ENCODE results near the gene GSN. TPM values are rescaled to one million over a fixed set of nuclear protein-coding genes. Genes with fewer than 3 reads are reported as not detected.

GSN gene
- total RNA-seq (2022): 21.9 and 24.9 TPM in 2 replicates
- percentile 47 among the genes with signal in this experiment for Bru-seq, nascent RNA
- BruChase-seq, experiment 1, labeled RNA remaining after a 6-hour chase: percentile 58 among the genes with signal in this experiment
- BruChase-seq, experiment 2, labeled RNA remaining after a 2-hour chase: percentile 55 among the genes with signal in this experiment
- long read RNA-seq, transcript GSN-203 (19 exons, 2,664 nt): major isoform, 9 of 107 reads
- long read RNA-seq, partial matches to known transcripts: 5 of 107 reads
- long read RNA-seq, other reads (novel, unspliced or antisense): 91 of 107 reads

- H3K9me3 Mint-ChIP-seq (ENCODE audit: unreplicated experiment): no peaks in the 10 kb centered on the region
- H3K36me3 Mint-ChIP-seq (ENCODE audit: insufficient read depth, unreplicated experiment): no peaks in the 10 kb centered on the region
- TF ChIP-seq CTCF (IDR thresholded peaks at IDR 0.05; ENCODE audit: unreplicated experiment): no peak
- H3K4me3 Mint-ChIP-seq (ENCODE audit: unreplicated experiment): peak within 1 kb of the TSS; percentile 75
- CTCF ChIA-PET: interaction anchor here (0.6 to 6.6 kb wide), 14 partner anchors 10 to 132 kb away, joined by 3 to 53 read pairs (median 5); no protein-coding TSS in a partner anchor
- intact Hi-C loops (cut with micrococcal nuclease): no loop called here
- peak within 1 kb of the TSS; percentile 80 for H3K27ac Mint-ChIP-seq (ENCODE audit: low read depth, unreplicated experiment)
- BruUV-seq (replicated peaks): no TSS peak
- POLR2A ChIA-PET: interaction anchor here (0.6 to 4.5 kb wide), 28 partner anchors 8 to 767 kb away, joined by 3 to 71 read pairs (median 6); partner anchors contain the start of gene RAB14
- DNase-seq (ENCODE audit: unreplicated experiment): peak; percentile 49
- no peaks in the 10 kb centered on the region for H3K27me3 Mint-ChIP-seq (ENCODE audit: insufficient read depth, unreplicated experiment)
- H3K4me1 Mint-ChIP-seq (ENCODE audit: insufficient read depth, unreplicated experiment): peaks cover 18% of the 10 kb centered on the region
Observed at GRCh38 chr9:121267689-121268597, at the start of gene GSN. GSN (plus strand) TSS chr9:121268162; CDS start chr9:121301972, 33,810 bp downstream.

- peaks cover 9% of the 10 kb centered on the region for H3K4me1 Mint-ChIP-seq (ENCODE audit: insufficient read depth, unreplicated experiment)
- DNase-seq (ENCODE audit: unreplicated experiment): no peak
- no peaks in the 10 kb centered on the region for H3K9me3 Mint-ChIP-seq (ENCODE audit: unreplicated experiment)
- H3K27ac Mint-ChIP-seq (ENCODE audit: low read depth, unreplicated experiment): no peak overlapping the region
- no peak for TF ChIP-seq CTCF (IDR thresholded peaks at IDR 0.05; ENCODE audit: unreplicated experiment)
- ChIA-PET CTCF (interaction anchor here (0.6 to 6.6 kb wide), 8 partner anchors 52 to 1284 kb away, joined by 3 to 49 read pairs (median 4); partner anchors contain the start of gene GSN), POLR2A (interaction anchor here (0.6 to 1.3 kb wide), 2 partner anchors 49 to 142 kb away, joined by 3 read pairs; partner anchors contain the start of gene GSN)
- H3K27me3 Mint-ChIP-seq (ENCODE audit: insufficient read depth, unreplicated experiment): no peaks in the 10 kb centered on the region
- no peaks in the 10 kb centered on the region for H3K36me3 Mint-ChIP-seq (ENCODE audit: insufficient read depth, unreplicated experiment)
- no peak overlapping the region for H3K4me3 Mint-ChIP-seq (ENCODE audit: unreplicated experiment)
- BruUV-seq (replicated peaks): no TSS peak
- intact Hi-C loops (cut with micrococcal nuclease): no loop called here
Observed at GRCh38 chr9:121218357-121219027, 49.5 kb upstream of the GSN start.

- no peaks in the 10 kb centered on the region for H3K27me3 Mint-ChIP-seq (ENCODE audit: insufficient read depth, unreplicated experiment)
- no peak for DNase-seq (ENCODE audit: unreplicated experiment)
- CTCF ChIA-PET: interaction anchor here (0.6 kb wide), 2 partner anchors 58 to 504 kb away, joined by 4 read pairs; no protein-coding TSS in a partner anchor
- H3K36me3 Mint-ChIP-seq (ENCODE audit: insufficient read depth, unreplicated experiment): no peaks in the 10 kb centered on the region
- H3K4me3 Mint-ChIP-seq (ENCODE audit: unreplicated experiment): no peak overlapping the region
- POLR2A ChIA-PET: no interaction called here
- TF ChIP-seq CTCF (IDR thresholded peaks at IDR 0.05; ENCODE audit: unreplicated experiment): no peak
- no peak overlapping the region for H3K27ac Mint-ChIP-seq (ENCODE audit: low read depth, unreplicated experiment)
- H3K9me3 Mint-ChIP-seq (ENCODE audit: unreplicated experiment): no peaks in the 10 kb centered on the region
- H3K4me1 Mint-ChIP-seq (ENCODE audit: insufficient read depth, unreplicated experiment): peaks cover 9% of the 10 kb centered on the region
- no TSS peak for BruUV-seq (replicated peaks)
- intact Hi-C loops (cut with micrococcal nuclease): no loop called here
Observed at GRCh38 chr9:121219530-121219929, 48.4 kb upstream of the GSN start.

All from MCF 10A (cell line).